GM19463 (cell line): ENCODE results near the gene FAIM2.

Experiments used
- ATAC-seq: cut with Tn5 transposase; IDR thresholded peaks from one replicate; pipeline ENCODE4 v1.9.1; 2021; ENCODE audit warnings: mild to moderate bottlenecking, moderate library complexity; ENCODE audit not compliant: unreplicated experiment

The FAIM2 gene

GRCh38 chr12:49827401-49828099 is 76.2 kb downstream of the FAIM2 start:
- no peak for ATAC-seq

- ATAC-seq = no peak
Measured at GRCh38 chr12:49827051-49827400, 76.7 kb downstream of the FAIM2 start.

- no peak for ATAC-seq
Measured at GRCh38 chr12:49825971-49826421, 77.7 kb downstream of the FAIM2 start.

- ATAC-seq = no peak
Measured at GRCh38 chr12:49825360-49825970, 78.2 kb downstream of the FAIM2 start.

- no peak for ATAC-seq
Measured at GRCh38 chr12:49824895-49825294, 78.8 kb downstream of the FAIM2 start.

- ATAC-seq = no peak
Measured at GRCh38 chr12:49824416-49824815, 79.3 kb downstream of the FAIM2 start.

GRCh38 chr12:49823951-49824350 is 79.7 kb downstream of the FAIM2 start:
- no peak for ATAC-seq

- ATAC-seq = no peak
Measured at GRCh38 chr12:49823350-49823749, 80.3 kb downstream of the FAIM2 start.

GRCh38 chr12:49821373-49822287 is 82.1 kb downstream of the FAIM2 start:
- ATAC-seq = no peak

- ATAC-seq = no peak
Measured at GRCh38 chr12:49819786-49820185, 83.9 kb downstream of the FAIM2 start.

- no peak for ATAC-seq
Measured at GRCh38 chr12:49818241-49818895, 85.3 kb downstream of the FAIM2 start.
